ENCODE data around the gene DCC.

The DCC gene

DNA sequence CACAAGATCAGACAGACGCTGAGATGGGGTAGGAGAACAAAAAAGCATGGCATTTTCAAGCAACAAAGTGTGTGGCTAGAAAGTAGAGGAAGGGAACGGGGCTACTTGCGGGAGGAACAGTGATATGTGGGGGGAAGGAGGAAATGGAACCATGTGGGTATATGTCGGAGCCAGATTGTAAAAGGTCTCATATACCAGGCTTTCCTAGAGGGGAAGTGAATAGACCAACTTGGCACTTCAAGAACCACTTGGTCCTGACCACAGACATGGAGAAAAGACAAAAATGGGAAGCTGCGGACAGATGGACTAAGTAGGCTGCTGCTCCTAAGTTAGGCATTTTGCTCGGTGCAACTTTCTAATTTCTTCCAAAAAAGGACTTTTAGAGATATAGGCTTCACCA lies 196.0 kb downstream of the DCC start:
- no peak for DNase-seq (ENCODE audit: low read depth)
- H3K4me3 ChIP-seq (ENCODE audit: low read depth, low read length) = no peak overlapping the region
- TF ChIP-seq, protein P1, sequence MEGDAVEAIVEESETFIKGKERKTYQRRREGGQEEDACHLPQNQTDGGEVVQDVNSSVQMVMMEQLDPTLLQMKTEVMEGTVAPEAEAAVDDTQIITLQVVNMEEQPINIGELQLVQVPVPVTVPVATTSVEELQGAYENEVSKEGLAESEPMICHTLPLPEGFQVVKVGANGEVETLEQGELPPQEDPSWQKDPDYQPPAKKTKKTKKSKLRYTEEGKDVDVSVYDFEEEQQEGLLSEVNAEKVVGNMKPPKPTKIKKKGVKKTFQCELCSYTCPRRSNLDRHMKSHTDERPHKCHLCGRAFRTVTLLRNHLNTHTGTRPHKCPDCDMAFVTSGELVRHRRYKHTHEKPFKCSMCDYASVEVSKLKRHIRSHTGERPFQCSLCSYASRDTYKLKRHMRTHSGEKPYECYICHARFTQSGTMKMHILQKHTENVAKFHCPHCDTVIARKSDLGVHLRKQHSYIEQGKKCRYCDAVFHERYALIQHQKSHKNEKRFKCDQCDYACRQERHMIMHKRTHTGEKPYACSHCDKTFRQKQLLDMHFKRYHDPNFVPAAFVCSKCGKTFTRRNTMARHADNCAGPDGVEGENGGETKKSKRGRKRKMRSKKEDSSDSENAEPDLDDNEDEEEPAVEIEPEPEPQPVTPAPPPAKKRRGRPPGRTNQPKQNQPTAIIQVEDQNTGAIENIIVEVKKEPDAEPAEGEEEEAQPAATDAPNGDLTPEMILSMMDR (conservative IDR thresholded peaks at IDR 0.05; ENCODE audit: low read depth, low read length) = no peak

DNA sequence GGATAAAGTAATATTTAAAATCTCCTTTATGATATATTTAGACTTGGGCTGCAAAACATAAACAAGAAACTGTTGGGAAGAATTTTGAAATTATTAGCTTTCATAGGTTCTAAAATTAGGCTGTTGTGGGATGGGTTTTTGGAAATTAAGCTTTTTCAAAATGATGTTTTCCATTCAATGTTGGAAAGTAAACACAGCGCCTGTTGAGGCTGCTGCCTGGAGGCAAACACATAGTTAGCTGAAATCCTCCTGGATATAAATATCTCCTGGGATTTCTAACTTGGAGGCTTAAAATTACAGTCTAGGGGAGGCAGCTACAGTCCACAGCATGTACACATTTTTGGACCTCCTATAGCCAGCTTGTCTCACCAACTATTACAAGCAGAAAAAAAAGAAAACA lies 197.3 kb downstream of the DCC start:
- TF ChIP-seq, protein P1 (conservative IDR thresholded peaks at IDR 0.05; ENCODE audit: low read depth, low read length) = no peak
- H3K4me3 ChIP-seq (ENCODE audit: low read depth, low read length) = no peak overlapping the region
- no peak for DNase-seq (ENCODE audit: low read depth)

DNA sequence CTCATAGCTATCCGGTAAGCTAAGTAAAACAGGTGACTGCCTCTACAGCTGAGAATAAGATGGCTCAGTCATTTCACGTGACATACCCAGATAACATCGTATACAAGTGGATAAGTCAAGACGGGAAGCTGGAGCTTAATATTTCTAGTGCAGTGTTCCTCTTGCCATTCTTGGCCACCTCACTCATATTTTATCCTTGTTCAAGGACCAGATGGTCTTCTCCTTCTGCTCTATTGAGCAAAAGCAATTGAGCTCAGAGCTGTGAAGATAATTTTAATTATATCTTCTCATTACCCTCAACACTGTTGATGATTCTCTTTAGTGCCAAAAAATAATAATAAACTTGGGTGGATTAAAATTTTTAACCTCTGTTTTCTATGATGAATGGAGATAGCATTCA lies 201.1 kb downstream of the DCC start:
- TF ChIP-seq, protein P1 (conservative IDR thresholded peaks at IDR 0.05; ENCODE audit: low read depth, low read length) = no peak
- no peak for DNase-seq (ENCODE audit: low read depth)
- no peak overlapping the region for H3K4me3 ChIP-seq (ENCODE audit: low read depth, low read length)

DNA sequence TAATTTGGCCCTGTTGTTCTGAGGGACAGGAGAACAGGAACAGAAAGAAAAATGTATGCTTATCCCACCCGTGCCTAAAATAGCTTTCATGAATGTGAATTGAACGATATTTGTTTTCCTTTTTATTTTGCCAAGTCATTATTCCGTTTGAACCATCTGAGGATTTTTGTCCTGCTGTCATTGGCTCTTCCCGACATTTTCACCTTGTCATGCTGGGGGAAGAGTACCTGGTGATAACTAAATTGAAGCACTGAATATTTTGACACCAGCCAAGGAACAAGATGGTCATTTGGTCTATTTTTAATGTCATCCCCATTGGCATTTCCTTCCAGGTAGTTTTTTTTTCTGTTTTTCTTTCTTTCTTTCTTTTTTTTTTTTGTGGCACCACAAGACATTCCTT lies 204.1 kb downstream of the DCC start:
- no peak overlapping the region for H3K4me3 ChIP-seq (ENCODE audit: low read depth, low read length)
- DNase-seq (ENCODE audit: low read depth) = no peak
- TF ChIP-seq, protein P1 (conservative IDR thresholded peaks at IDR 0.05; ENCODE audit: low read depth, low read length) = no peak

DNA sequence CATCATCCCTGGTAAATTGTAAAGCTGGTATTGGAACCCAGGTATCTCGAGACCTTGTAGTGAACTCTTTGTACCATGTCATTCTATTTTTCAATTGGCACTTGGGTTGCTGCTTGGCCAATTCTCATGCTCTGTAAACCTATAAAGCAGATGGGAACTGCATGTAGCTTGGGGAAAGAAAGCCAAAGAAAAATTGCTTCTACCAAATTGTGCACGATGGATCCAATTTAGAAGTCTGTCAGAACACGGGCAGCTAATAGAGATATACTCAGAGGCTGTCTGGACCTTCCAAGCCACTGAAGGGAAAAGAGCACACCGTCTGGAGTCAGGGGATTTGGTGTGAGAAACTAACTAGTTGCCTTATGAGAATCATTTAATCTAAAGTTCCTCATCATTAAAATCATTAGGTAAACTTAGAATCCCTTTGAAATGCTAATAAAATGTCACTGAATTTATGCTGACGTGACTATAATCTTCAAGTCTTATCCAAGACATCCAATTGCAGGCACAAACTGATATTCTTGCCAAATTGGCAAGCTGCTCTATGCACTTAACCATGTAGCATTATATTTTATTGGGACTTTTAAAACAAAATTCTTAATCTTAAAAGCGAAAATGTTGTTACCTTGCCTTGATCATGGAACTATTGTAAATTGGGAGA lies 206.8 kb downstream of the DCC start:
- no peak for DNase-seq (ENCODE audit: low read depth)
- H3K4me3 ChIP-seq (ENCODE audit: low read depth, low read length) = no peak overlapping the region
- TF ChIP-seq, protein P1 (conservative IDR thresholded peaks at IDR 0.05; ENCODE audit: low read depth, low read length) = no peak

DNA sequence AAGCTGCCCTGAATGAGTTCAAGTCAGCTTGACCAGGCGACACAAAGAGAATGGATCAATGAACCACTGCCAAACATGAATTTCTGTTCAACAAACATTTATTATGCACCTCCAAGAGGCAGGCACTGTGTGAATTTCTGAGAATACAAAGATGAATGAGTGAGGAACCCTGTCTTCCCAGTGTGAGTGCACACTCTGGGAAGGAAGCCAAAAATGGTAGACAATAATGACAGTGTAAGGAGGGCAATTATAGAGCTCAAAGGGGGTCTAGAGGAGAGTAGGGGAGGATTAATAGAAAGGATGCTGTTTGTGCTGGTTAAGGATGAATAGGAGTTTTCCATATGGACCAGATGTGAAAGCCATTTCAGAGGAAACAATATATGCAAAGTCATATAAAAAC lies 213.4 kb downstream of the DCC start:
- DNase-seq (ENCODE audit: low read depth) = no peak
- TF ChIP-seq, protein P1 (conservative IDR thresholded peaks at IDR 0.05; ENCODE audit: low read depth, low read length) = no peak

DNA sequence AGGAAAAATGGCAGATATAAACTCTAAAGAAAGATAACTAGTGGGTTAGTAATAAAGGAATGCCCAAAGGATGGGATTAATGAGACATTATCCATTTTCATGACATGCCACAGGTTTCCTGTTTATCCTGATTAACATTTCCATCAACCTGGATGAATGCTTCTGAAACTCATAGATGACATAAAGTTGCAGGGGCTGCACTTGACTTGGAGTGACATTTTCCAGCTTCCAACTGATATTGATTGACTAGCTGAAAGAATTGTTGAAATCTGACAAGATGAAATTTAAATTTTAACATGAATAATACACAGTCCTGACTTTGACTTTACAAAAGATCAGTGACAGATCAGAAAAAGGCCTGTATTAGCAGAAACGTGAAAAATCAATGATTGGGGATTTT lies 214.2 kb downstream of the DCC start:
- TF ChIP-seq, protein P1 (conservative IDR thresholded peaks at IDR 0.05; ENCODE audit: low read depth, low read length) = no peak
- no peak overlapping the region for H3K4me3 ChIP-seq (ENCODE audit: low read depth, low read length)
- no peak for DNase-seq (ENCODE audit: low read depth)

More for the DNA sequence above, 213.4 kb downstream of the DCC start:
- H3K4me3 ChIP-seq (ENCODE audit: low read depth, low read length) = no peak overlapping the region

All from choroid plexus epithelial cell (primary cell).